Measurements from ENCODE around the gene STK11IP.

DNA sequence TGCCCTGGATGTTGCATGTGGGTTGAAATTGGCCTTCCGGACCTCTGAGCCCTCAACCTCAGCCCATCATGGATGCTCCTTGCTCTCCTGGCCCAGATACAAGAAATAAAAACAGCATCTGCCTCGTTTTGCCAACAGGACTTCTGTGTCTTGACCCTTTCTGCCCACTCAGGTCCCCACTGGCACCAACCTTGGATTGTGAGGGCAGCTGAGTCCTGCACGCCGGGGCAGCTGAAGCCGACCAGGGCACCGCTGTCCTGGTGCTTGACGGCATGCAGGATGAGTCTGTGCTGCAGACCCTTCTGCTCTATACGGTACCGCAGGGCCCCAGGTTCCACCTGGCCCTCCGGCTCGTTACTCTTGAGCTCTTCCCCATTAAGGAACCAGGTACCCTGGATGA, 31.0 kb upstream of the STK11IP start:
- TF ChIP-seq, protein P1, sequence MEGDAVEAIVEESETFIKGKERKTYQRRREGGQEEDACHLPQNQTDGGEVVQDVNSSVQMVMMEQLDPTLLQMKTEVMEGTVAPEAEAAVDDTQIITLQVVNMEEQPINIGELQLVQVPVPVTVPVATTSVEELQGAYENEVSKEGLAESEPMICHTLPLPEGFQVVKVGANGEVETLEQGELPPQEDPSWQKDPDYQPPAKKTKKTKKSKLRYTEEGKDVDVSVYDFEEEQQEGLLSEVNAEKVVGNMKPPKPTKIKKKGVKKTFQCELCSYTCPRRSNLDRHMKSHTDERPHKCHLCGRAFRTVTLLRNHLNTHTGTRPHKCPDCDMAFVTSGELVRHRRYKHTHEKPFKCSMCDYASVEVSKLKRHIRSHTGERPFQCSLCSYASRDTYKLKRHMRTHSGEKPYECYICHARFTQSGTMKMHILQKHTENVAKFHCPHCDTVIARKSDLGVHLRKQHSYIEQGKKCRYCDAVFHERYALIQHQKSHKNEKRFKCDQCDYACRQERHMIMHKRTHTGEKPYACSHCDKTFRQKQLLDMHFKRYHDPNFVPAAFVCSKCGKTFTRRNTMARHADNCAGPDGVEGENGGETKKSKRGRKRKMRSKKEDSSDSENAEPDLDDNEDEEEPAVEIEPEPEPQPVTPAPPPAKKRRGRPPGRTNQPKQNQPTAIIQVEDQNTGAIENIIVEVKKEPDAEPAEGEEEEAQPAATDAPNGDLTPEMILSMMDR (conservative IDR thresholded peaks at IDR 0.05; ENCODE audit: low read depth, low read length): no peak
- no peak for TF ChIP-seq POLR2A (IDR thresholded peaks at IDR 0.05; ENCODE audit: low read depth, low read length)
- TF ChIP-seq CEBPB (IDR thresholded peaks at IDR 0.05; ENCODE audit: low read depth, low read length): no peak
- TF ChIP-seq, protein P2, sequence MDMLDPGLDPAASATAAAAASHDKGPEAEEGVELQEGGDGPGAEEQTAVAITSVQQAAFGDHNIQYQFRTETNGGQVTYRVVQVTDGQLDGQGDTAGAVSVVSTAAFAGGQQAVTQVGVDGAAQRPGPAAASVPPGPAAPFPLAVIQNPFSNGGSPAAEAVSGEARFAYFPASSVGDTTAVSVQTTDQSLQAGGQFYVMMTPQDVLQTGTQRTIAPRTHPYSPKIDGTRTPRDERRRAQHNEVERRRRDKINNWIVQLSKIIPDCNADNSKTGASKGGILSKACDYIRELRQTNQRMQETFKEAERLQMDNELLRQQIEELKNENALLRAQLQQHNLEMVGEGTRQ (IDR thresholded peaks at IDR 0.05; ENCODE audit: low read depth, low read length): no peak
- no peak for TF ChIP-seq RFX5 (IDR thresholded peaks at IDR 0.05; ENCODE audit: low read depth, low read length)
- TF ChIP-seq MAFK (IDR thresholded peaks at IDR 0.05; ENCODE audit: low read depth, low read length): no peak
- TF ChIP-seq SMC3 (IDR thresholded peaks at IDR 0.05; ENCODE audit: low read depth, low read length): no peak
- TF ChIP-seq FOS (IDR thresholded peaks at IDR 0.05; ENCODE audit: low read depth, low read length): no peak

Data from IMR-90 (cell line).